Mesothelial cell of epicardium (in vitro differentiated cells): ENCODE data around the gene FAM111B. TPM values are rescaled to one million over a fixed set of nuclear protein-coding genes. Genes with fewer than 3 reads are reported as not detected.

Experiments
- DNase-seq, 2 experiments: peaks; one replicate each; pipeline ENCODE4 v3.0.0; 2021; ENCODE audit warnings: low spot score in 2 of 2; ENCODE audit not compliant: unreplicated experiment in 2 of 2
- H3K27ac Mint-ChIP-seq: 2 replicates; pipeline ENCODE4 v1.8.0; 2021; ENCODE audit warnings: mixed read lengths
- H3K27me3 Mint-ChIP-seq: 2 replicates; pipeline ENCODE4 v1.8.0; 2021; ENCODE audit warnings: low read depth, mixed read lengths
- H3K36me3 Mint-ChIP-seq: 2 replicates; pipeline ENCODE4 v1.8.0; 2021; ENCODE audit warnings: mixed read lengths
- H3K4me1 Mint-ChIP-seq: 2 replicates; pipeline ENCODE4 v1.8.0; 2021; ENCODE audit warnings: mixed read lengths
- H3K4me3 Mint-ChIP-seq: 2 replicates; pipeline ENCODE4 v1.8.0; 2021; ENCODE audit warnings: mild to moderate bottlenecking, moderate library complexity, mixed read lengths
- H3K9me3 Mint-ChIP-seq: 2 replicates; pipeline ENCODE4 v1.8.0; 2021; ENCODE audit warnings: mixed read lengths
- CTCF ChIP-seq: fragments of 200-600 bp; sonication (generic); IDR thresholded peaks from one replicate; pipeline ENCODE4 v1.5.0; 2021; ENCODE audit warnings: antibody characterized with exemption; ENCODE audit not compliant: unreplicated experiment
- total RNA-seq: library from RNA; stranded (reverse); gene quantifications from 3 replicates; pipeline ENCODE4 v1.2.1, GENCODE V29; 2021

Gene FAM111B
- total RNA-seq, 1 donor from 2014 or later: 6.9 TPM

GRCh38 chr11:59174664-59175033 is 67.6 kb downstream of the FAM111B start:
- Mint-ChIP-seq H3K4me1 (peaks cover 42% of the 10 kb centered on the region), H3K4me3 (peak overlapping the region; percentile 92), H3K27ac (peak overlapping the region; percentile 96), H3K27me3 (no peaks in the 10 kb centered on the region), H3K36me3 (peaks cover 14% of the 10 kb centered on the region), H3K9me3 (no peaks in the 10 kb centered on the region)
- no peak for DNase-seq
- no peak for TF ChIP-seq CTCF

- peak overlapping the region; percentile 92 for H3K4me3 Mint-ChIP-seq
- H3K36me3 Mint-ChIP-seq: peaks cover 15% of the 10 kb centered on the region
- H3K27me3 Mint-ChIP-seq: no peaks in the 10 kb centered on the region
- no peak for TF ChIP-seq CTCF
- DNase-seq: no peak
- H3K27ac Mint-ChIP-seq: peak overlapping the region; percentile 96
- peaks cover 42% of the 10 kb centered on the region for H3K4me1 Mint-ChIP-seq
- no peaks in the 10 kb centered on the region for H3K9me3 Mint-ChIP-seq
Observed at GRCh38 chr11:59175091-59175501, 68.1 kb downstream of the FAM111B start.

GRCh38 chr11:59176330-59176729 is 69.3 kb downstream of the FAM111B start:
- DNase-seq: no peak
- H3K27me3 Mint-ChIP-seq: no peaks in the 10 kb centered on the region
- peaks cover 42% of the 10 kb centered on the region for H3K4me1 Mint-ChIP-seq
- no peak overlapping the region for H3K4me3 Mint-ChIP-seq
- peaks cover 15% of the 10 kb centered on the region for H3K36me3 Mint-ChIP-seq
- H3K27ac Mint-ChIP-seq: peak overlapping the region; percentile 19
- no peak for TF ChIP-seq CTCF
- no peaks in the 10 kb centered on the region for H3K9me3 Mint-ChIP-seq

Other genes starting within 250 kb of the FAM111B start
- 0.25 to 0.89 TPM (median 0.33 TPM) in 3 replicates for gene GLYATL1, start 167.7 kb upstream of the FAM111B start, total RNA-seq
- gene GLYATL1B, start 20.9 kb upstream of the FAM111B start, total RNA-seq: not detected in 3 replicates
- 40.5 to 41.7 TPM (median 40.8 TPM) in 3 replicates for gene FAM111A, start 35.6 kb downstream of the FAM111B start, total RNA-seq
- 37.7 to 42.3 TPM (median 39.4 TPM) in 3 replicates for gene DTX4, start 64.9 kb downstream of the FAM111B start, total RNA-seq
- not detected in 3 replicates for gene MPEG1, start 105.7 kb downstream of the FAM111B start, total RNA-seq